ENCODE measurements around the gene TMEM140. TPM values are rescaled to one million over a fixed set of nuclear protein-coding genes. Genes with fewer than 3 reads are reported as not detected.

Gene TMEM140
- total RNA-seq, 6 experiments from 2014 or later: 0.47 to 2.2 (median 1.6) TPM

DNA sequence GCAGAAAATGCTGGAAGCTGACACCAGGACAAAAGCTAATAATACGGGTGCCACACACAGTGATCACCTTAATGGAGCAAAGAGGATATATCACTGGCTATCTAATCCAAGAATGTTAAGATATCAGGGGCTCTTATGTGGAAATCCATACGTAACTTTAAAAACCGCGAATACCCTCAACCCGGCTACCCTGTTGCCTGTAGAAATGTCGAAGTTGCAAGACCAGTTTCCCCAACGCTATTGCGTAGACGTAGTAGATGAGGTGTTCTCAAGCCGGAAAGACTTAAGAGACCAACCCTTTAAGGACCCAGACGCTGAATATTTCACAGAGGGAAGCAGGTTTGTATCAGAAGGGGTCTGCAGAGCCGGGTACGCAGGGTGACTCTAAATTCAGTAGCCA, 30.5 kb downstream of the TMEM140 start:
- H3K4me3 Mint-ChIP-seq: no peak overlapping the region
- H3K9me3 Mint-ChIP-seq: peaks cover 33% of the 10 kb centered on the region
- peaks cover 32% of the 10 kb centered on the region for H3K36me3 Mint-ChIP-seq (ENCODE audit: low read depth)
- no peak for DNase-seq
- TF ChIP-seq, protein P1, sequence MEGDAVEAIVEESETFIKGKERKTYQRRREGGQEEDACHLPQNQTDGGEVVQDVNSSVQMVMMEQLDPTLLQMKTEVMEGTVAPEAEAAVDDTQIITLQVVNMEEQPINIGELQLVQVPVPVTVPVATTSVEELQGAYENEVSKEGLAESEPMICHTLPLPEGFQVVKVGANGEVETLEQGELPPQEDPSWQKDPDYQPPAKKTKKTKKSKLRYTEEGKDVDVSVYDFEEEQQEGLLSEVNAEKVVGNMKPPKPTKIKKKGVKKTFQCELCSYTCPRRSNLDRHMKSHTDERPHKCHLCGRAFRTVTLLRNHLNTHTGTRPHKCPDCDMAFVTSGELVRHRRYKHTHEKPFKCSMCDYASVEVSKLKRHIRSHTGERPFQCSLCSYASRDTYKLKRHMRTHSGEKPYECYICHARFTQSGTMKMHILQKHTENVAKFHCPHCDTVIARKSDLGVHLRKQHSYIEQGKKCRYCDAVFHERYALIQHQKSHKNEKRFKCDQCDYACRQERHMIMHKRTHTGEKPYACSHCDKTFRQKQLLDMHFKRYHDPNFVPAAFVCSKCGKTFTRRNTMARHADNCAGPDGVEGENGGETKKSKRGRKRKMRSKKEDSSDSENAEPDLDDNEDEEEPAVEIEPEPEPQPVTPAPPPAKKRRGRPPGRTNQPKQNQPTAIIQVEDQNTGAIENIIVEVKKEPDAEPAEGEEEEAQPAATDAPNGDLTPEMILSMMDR (IDR thresholded peaks at IDR 0.05): no peak
- H3K27me3 Mint-ChIP-seq (ENCODE audit: insufficient read depth): no peaks in the 10 kb centered on the region
- H3K27ac Mint-ChIP-seq: no peak overlapping the region
- peaks cover 7% of the 10 kb centered on the region for H3K4me1 Mint-ChIP-seq (ENCODE audit: low read depth)

DNA sequence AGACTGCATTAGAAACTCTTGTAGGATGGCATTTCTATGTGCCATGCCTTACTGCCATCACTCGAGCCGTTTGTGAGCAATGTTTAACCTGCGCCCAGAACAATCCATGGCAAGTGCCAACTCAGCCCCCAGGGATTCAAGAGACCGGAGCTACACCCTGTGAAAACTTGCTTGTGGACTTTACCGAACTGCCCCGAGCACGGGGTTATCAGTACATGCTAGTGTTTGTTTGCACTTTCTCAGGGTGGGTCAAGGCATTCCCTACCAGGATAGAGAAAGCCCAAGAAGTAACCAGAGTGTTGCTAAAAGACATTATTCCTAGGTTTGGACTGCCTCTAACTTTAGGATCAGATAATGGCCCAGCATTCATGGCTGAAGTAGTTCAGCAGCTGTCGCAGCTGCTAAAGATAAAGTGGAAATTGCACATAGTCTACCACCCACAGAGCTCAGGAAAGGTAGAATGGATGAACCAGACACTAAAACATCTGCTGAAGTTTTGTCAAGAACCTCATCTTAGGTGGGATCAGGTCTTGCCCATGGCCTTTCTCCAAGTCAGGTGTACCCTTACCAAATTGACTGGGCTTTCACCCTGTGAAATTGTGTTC, 31.6 kb downstream of the TMEM140 start:
- H3K36me3 Mint-ChIP-seq (ENCODE audit: low read depth): peaks cover 43% of the 10 kb centered on the region
- H3K27ac Mint-ChIP-seq: no peak overlapping the region
- TF ChIP-seq, protein P1 (IDR thresholded peaks at IDR 0.05): no peak
- no peak overlapping the region for H3K4me3 Mint-ChIP-seq
- peaks cover 7% of the 10 kb centered on the region for H3K4me1 Mint-ChIP-seq (ENCODE audit: low read depth)
- H3K27me3 Mint-ChIP-seq (ENCODE audit: insufficient read depth): no peaks in the 10 kb centered on the region
- DNase-seq: no peak
- H3K9me3 Mint-ChIP-seq: peaks cover 33% of the 10 kb centered on the region

DNA sequence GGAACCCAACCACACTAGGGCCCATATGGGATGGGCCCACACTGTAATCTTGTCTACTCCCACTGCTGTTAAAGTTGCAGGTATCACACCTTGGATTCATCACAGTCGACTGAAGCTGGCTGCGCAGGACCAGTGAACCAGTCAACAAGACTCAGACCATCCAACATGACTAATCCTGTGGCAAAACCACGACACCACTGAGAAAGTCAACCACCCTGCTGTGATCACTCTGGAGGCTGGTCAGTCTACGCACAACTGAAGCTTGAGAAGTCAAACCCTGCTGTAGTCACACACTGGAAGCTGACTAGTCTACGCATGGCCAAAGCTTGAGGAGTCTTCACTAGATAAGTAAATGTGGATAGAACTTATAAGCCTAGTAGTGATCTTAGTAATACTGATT, 32.2 kb downstream of the TMEM140 start:
- TF ChIP-seq, protein P1 (IDR thresholded peaks at IDR 0.05): no peak
- no peak for DNase-seq
- Mint-ChIP-seq H3K4me3 (no peak overlapping the region), H3K36me3 (ENCODE audit: low read depth) (peaks cover 48% of the 10 kb centered on the region), H3K4me1 (ENCODE audit: low read depth) (peaks cover 7% of the 10 kb centered on the region), H3K27ac (no peak overlapping the region), H3K27me3 (ENCODE audit: insufficient read depth) (no peaks in the 10 kb centered on the region), H3K9me3 (peaks cover 33% of the 10 kb centered on the region)

DNA sequence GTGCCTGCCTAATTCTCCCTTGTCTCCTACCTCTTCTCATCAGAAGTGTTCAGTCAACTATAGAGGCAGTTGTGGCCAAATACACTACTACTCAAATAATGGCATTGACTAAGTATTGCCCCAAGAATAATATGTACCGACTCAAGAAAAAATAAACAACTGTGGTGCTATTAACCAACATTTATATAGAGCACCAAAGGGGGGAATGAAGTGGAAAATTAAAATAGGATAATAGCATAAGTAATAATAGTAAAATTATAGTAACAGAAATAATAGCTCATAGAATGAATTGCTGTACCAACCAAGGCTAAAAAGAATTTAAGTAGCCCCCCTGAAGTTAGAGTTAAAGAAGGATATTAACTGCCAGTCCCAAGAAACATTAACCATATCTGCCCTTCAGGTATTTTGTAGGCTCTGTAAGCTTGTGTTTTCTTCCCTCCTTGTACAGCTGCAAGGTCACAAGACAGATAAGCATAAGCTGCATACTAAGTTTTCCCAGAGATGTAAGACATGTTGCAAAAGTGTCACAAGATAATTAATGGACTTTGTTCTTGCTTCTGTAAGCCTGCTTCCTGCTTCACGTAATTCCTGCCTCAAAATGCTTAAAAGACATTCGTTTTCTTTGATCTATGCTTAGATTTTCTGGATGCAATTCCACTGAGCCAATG, 33.5 kb downstream of the TMEM140 start:
- Mint-ChIP-seq H3K4me3 (no peak overlapping the region), H3K27ac (no peak overlapping the region), H3K9me3 (peaks cover 33% of the 10 kb centered on the region), H3K4me1 (ENCODE audit: low read depth) (peaks cover 7% of the 10 kb centered on the region), H3K36me3 (ENCODE audit: low read depth) (peaks cover 52% of the 10 kb centered on the region), H3K27me3 (ENCODE audit: insufficient read depth) (no peaks in the 10 kb centered on the region; the same call in 1 of the 2 replicates)
- no peak for DNase-seq
- TF ChIP-seq, protein P1 (IDR thresholded peaks at IDR 0.05): no peak

DNA sequence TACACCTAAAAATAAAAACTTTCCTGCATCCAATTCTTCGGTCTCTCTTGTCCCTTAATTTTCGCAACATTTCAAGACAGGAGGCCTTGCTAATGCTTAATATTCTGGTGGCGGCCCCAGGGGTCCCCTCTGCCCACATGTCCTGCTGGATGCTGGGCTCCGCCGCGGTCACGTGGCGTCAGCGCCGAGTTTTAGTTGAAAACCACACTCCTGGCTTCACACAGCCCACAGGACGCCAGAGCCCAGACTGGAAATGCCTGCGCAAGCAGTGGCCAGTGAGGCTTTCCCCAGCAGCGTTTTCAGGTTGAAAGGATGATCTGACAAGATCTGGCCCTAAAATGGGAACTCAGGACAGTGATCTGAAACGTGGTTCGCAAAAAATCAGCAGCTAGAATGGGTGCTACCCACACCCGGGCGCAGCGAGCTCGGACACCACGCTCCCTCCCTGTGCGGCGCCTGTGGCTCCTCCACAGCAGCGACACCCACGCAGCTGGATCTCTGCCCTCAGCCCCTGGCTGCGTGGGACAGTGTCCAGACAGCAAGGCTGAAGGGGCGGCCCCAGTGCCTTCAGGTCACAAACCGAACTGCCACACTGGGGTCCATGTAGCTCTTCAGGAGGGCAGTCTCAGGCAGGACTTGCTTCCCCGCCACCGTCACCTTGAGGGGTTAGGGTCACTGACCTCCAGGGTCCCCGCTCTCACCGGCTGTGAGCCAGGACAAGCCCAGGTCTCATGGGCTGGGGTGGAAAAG, 34.2 kb downstream of the TMEM140 start:
- no peak overlapping the region for H3K27ac Mint-ChIP-seq
- H3K9me3 Mint-ChIP-seq: peaks cover 33% of the 10 kb centered on the region
- no peaks in the 10 kb centered on the region; the same call in 1 of the 2 replicates for H3K27me3 Mint-ChIP-seq (ENCODE audit: insufficient read depth)
- no peak for DNase-seq
- H3K4me3 Mint-ChIP-seq: no peak overlapping the region
- peaks cover 52% of the 10 kb centered on the region for H3K36me3 Mint-ChIP-seq (ENCODE audit: low read depth)
- TF ChIP-seq, protein P1 (IDR thresholded peaks at IDR 0.05): no peak
- H3K4me1 Mint-ChIP-seq (ENCODE audit: low read depth): peaks cover 7% of the 10 kb centered on the region
